Lung (tissue), 12 donors: ENCODE results near the gene DDHD1. TPM values are rescaled to one million over a fixed set of nuclear protein-coding genes. Genes with fewer than 3 reads are reported as not detected.

Experiments used
- ATAC-seq: fragments of 200-7000 bp; cut with Tn5 transposase; one replicate; pipeline ENCODE4 v1.9.1; 2020; ENCODE audit warnings: moderate number of reproducible peaks; ENCODE audit not compliant: insufficient read depth, low FRiP score
- DNase-seq, 3 donors: peaks; one replicate each; pipeline ENCODE4 v3.0.0-alpha.2; 2013 to 2017
- H3K27ac ChIP-seq, 2 donors: one replicate each; pipeline ENCODE4 v1.5.1; 2013; ENCODE audit warnings: mild to moderate bottlenecking in 2 of 2, moderate library complexity in 2 of 2, control low read depth in 1 of 2, inconsistent platforms in 1 of 2, low read depth in 1 of 2, low read length in 1 of 2
- H3K27me3 ChIP-seq, 3 donors: one replicate each; pipeline ENCODE4 v1.5.1; 2013; ENCODE audit warnings: low read length in 2 of 3; ENCODE audit not compliant: control insufficient read depth in 3 of 3, insufficient read depth in 3 of 3
- H3K36me3 ChIP-seq, 4 donors: one replicate each; pipeline ENCODE4 v1.5.1; 2013; ENCODE audit warnings: low read length in 4 of 4, mild to moderate bottlenecking in 1 of 4, moderate library complexity in 1 of 4; ENCODE audit not compliant: control insufficient read depth in 4 of 4, insufficient read depth in 4 of 4
- H3K4me1 ChIP-seq, 5 donors: one replicate each; pipeline ENCODE4 v1.5.1; 2013; ENCODE audit warnings: low read length in 5 of 5, mild to moderate bottlenecking in 2 of 5, moderate library complexity in 1 of 5; ENCODE audit not compliant: control insufficient read depth in 5 of 5, insufficient read depth in 5 of 5
- H3K4me3 ChIP-seq: one replicate; pipeline ENCODE4 v1.5.1; 2013; ENCODE audit warnings: mild to moderate bottlenecking, control low read depth, moderate library complexity
- H3K9ac ChIP-seq, 2 donors: one replicate each; pipeline ENCODE4 v1.5.1; 2013; ENCODE audit warnings: low read length in 2 of 2, control low read depth in 1 of 2; ENCODE audit not compliant: insufficient read depth in 1 of 2
- H3K9me3 ChIP-seq, 4 donors: one replicate each; pipeline ENCODE4 v1.5.1; 2013; ENCODE audit warnings: low read length in 3 of 4, mild to moderate bottlenecking in 1 of 4, moderate library complexity in 1 of 4; ENCODE audit not compliant: control insufficient read depth in 4 of 4, insufficient read depth in 3 of 4
- CTCF ChIP-seq: IDR thresholded peaks from 2 replicates; pipeline ENCODE4 v1.5.1; 2012; ENCODE audit warnings: mild to moderate bottlenecking; ENCODE audit errors: control extremely low read depth, extremely low read depth
- WGBS, 2 donors: extraction: QIAGEN DNeasy Blood & Tissue Kit; methylation state at CpG; one replicate each; pipeline ENCODE4 v1.1.7; 2013; 5-methylcytosine and 5-hydroxymethylcytosine counted together
- polyA plus RNA-seq, 2 donors: library from polyadenylated mRNA; stranded (reverse); fragments of 200-250 nt; gene quantifications; one replicate each; pipeline ENCODE4 v1.2.1, GENCODE V29; 2013
- total RNA-seq, 2 donors: library from RNA; depleted of rRNA in 1 of 2; stranded (reverse); fragments of >200 nt in 1 of 2; gene quantifications; one replicate each; pipeline ENCODE4 v1.2.1, GENCODE V29; 2014 to 2021
- donor health status: control.
- donor health status: control.
- donor health status: Bipolar disorder and iron deficiency.
- donor health status: healthy.
- donor health status: DM: yes; HTN: yes; CAD: no.

Gene DDHD1
- total and polyA plus RNA-seq, 4 donors = 3.6 to 38.0 (median 9.9) TPM

- ATAC-seq (no peak), DNase-seq (peak in 2 of 3 donors; percentile 19 to 30)
- WGBS, 2 donors = 63 to 84% methylated on average over 2 of the region's 2 CpGs
- Histone ChIP-seq H3K9me3 (no peaks in the 10 kb centered on the region), H3K4me3 (no peak overlapping the region), H3K27ac (no peak overlapping the region), H3K9ac (no peak overlapping the region), H3K36me3 (no peaks in the 10 kb centered on the region), H3K27me3 (no peaks in the 10 kb centered on the region), H3K4me1 (peaks cover 0 to 4% (median 0%) of the 10 kb centered on the region in 5 donors)
- TF ChIP-seq CTCF = no peak
Measured at GRCh38 chr14:53128303-53129028, 24.7 kb downstream of the DDHD1 start.

GRCh38 chr14:53127832-53128231, 25.3 kb downstream of the DDHD1 start:
- Histone ChIP-seq H3K4me3 (no peak overlapping the region), H3K27me3 (no peaks in the 10 kb centered on the region), H3K36me3 (no peaks in the 10 kb centered on the region), H3K9ac (no peak overlapping the region), H3K9me3 (no peaks in the 10 kb centered on the region), H3K4me1 (peaks cover 0 to 4% (median 0%) of the 10 kb centered on the region in 5 donors), H3K27ac (no peak overlapping the region)
- no peak for TF ChIP-seq CTCF
- WGBS, 2 donors = 80 to 86% methylated on average over 7 of the region's 7 CpGs
- DNase-seq (no peak), ATAC-seq (no peak)

- DNase-seq (peak in 2 of 3 donors; percentile 10 to 13), ATAC-seq (no peak)
- TF ChIP-seq CTCF = no peak
- no peak overlapping the region for H3K4me3 ChIP-seq
- H3K9ac ChIP-seq = peak overlapping the region in 1 of 2 donors; percentile 68
- no peaks in the 10 kb centered on the region for H3K9me3 ChIP-seq
- H3K36me3 ChIP-seq = no peaks in the 10 kb centered on the region
- no peak overlapping the region for H3K27ac ChIP-seq
- H3K27me3 ChIP-seq = no peaks in the 10 kb centered on the region
- 16 to 19% methylated on average over 1 of the region's 1 CpG for WGBS, 2 donors
- H3K4me1 ChIP-seq = peaks cover 0 to 4% (median 0%) of the 10 kb centered on the region in 5 donors
Measured at GRCh38 chr14:53127151-53127550, 26.0 kb downstream of the DDHD1 start.
